Smooth muscle cell (in vitro differentiated cells): Measurements from ENCODE around the gene AUP1. TPM values are rescaled to one million over a fixed set of nuclear protein-coding genes. Genes with fewer than 3 reads are reported as not detected.
A peak's percentile ranks its signal among the peaks of the same experiment; 100 is the strongest.

Experiments used
- DNase-seq: peaks from one replicate; lab custom pipeline; 2025; ENCODE audit not compliant: unreplicated experiment; lab: John Stamatoyannopoulos, UW
- H2AFZ ChIP-seq: fragments of 200-600 bp; sonication (generic); 2 replicates; pipeline ENCODE4 v1.6.0; 2016; ENCODE audit warnings: antibody characterized with exemption, low read depth, mild to moderate bottlenecking
- H3F3A ChIP-seq: fragments of 200-600 bp; sonication (generic); 2 replicates; pipeline ENCODE4 v1.6.0; 2017; ENCODE audit warnings: antibody characterized with exemption, low read depth
- H3K27ac ChIP-seq: fragments of 200-600 bp; sonication (generic); 2 replicates; pipeline ENCODE4 v1.5.1; 2016; ENCODE audit warnings: low read depth, mild to moderate bottlenecking
- H3K27me3 ChIP-seq: fragments of 200-600 bp; sonication (generic); 2 replicates; pipeline ENCODE4 v1.6.1; 2016; ENCODE audit warnings: low read depth, mild to moderate bottlenecking
- H3K36me3 ChIP-seq: fragments of 200-600 bp; sonication (generic); 2 replicates; pipeline ENCODE4 v1.5.1; 2016; ENCODE audit warnings: low read depth
- H3K4me1 ChIP-seq: fragments of 200-600 bp; sonication (generic); 2 replicates; pipeline ENCODE4 v1.5.1; 2016; ENCODE audit warnings: low read depth
- H3K4me2 ChIP-seq: fragments of 200-600 bp; sonication (generic); 2 replicates; pipeline ENCODE4 v1.6.0; 2016; ENCODE audit warnings: mild to moderate bottlenecking
- H3K4me3 ChIP-seq: fragments of 200-600 bp; sonication (generic); 2 replicates; pipeline ENCODE4 v1.5.1; 2016; ENCODE audit warnings: mild to moderate bottlenecking
- H3K79me2 ChIP-seq: fragments of 200-600 bp; sonication (generic); 2 replicates; pipeline ENCODE4 v1.6.0; 2016; ENCODE audit warnings: low read depth, mild to moderate bottlenecking
- H3K9ac ChIP-seq: fragments of 200-600 bp; sonication (generic); 2 replicates; pipeline ENCODE4 v1.6.0; 2016; ENCODE audit warnings: low read depth
- H3K9me3 ChIP-seq: fragments of 200-600 bp; sonication (generic); replicated peaks from 2 replicates; pipeline ENCODE4 v1.5.1; 2016; ENCODE audit warnings: low read depth
- H4K20me1 ChIP-seq: fragments of 200-600 bp; sonication (generic); 2 replicates; pipeline ENCODE4 v1.6.0; 2016; ENCODE audit warnings: low read depth
- WGBS: methylation state at CpG from one replicate; pipeline ENCODE4 v1.1.7; 2016; ENCODE audit warnings: low lambda C conversion rate; 5-methylcytosine and 5-hydroxymethylcytosine counted together
- polyA plus RNA-seq: library from polyadenylated mRNA; unstranded; fragments of >200 nt; fragmentation: Nextera tagmentation; extraction: Ambion mirVana; gene quantifications from 2 replicates; pipeline ENCODE4 v1.2.1, GENCODE V29; 2016
- total RNA-seq: library from RNA; depleted of rRNA; stranded (reverse); fragments of >200 nt; gene quantifications from 2 replicates; pipeline ENCODE4 v1.2.3, GENCODE V29; 2014
- TF ChIP-seq, protein P1 (sequence below): fragments of 200-600 bp; sonication (generic); IDR thresholded peaks from 2 replicates; pipeline ENCODE4 v1.5.1; 2017; ENCODE audit warnings: borderline replicate concordance, mild to moderate bottlenecking, antibody characterized with exemption; ENCODE audit not compliant: insufficient read depth, poor library complexity, severe bottlenecking

The AUP1 gene
- total and polyA plus RNA-seq, 2 experiments from 2014 or later, result 104 to 138 TPM

DNA sequence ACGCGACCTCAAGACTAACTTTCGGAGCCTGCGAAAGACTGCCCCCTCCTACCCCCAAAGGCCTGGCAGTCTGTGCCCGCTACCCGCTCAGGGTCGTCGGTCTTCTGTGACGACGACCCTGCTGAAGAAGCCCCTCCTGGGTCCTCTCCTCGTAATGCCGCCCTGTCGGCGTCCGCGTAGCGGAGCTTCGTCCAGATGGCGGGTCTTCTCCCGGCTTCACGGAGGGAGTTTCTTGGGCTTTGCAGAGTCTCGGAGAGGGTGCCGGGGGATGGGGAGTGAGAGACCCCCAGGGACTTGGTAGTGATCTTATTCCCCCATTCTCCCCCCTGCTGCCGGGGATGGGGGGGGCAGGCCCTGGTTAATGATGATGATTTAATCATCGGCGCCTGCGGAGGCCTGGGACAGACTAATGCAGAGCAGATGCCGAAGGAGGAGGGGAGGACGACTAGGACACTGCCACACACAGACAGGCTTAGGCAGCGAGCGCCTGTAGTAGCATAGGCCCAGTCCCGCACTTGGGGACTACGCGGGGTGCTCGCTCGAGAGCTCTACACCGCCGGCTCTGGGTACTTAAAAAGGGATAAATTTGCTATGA, 21.5 kb downstream of the AUP1 start:
- WGBS, result 2% methylated on average over 38 of the region's 38 CpGs
- Histone ChIP-seq H2AFZ (peak overlapping the region; percentile 90), H3K27me3 (peaks cover 35% of the 10 kb centered on the region), H3K4me3 (peak overlapping the region; percentile 86), H3F3A (peaks cover 10% of the 10 kb centered on the region), H3K9ac (peak overlapping the region; percentile 96), H3K4me1 (peaks cover 15% of the 10 kb centered on the region), H3K27ac (peak overlapping the region; percentile 96), H3K36me3 (no peaks in the 10 kb centered on the region), H3K9me3 (no peaks in the 10 kb centered on the region), H3K4me2 (peak overlapping the region; percentile 94), H3K79me2 (peaks cover 22% of the 10 kb centered on the region), H4K20me1 (peaks cover 4% of the 10 kb centered on the region)
- TF ChIP-seq, protein P1, sequence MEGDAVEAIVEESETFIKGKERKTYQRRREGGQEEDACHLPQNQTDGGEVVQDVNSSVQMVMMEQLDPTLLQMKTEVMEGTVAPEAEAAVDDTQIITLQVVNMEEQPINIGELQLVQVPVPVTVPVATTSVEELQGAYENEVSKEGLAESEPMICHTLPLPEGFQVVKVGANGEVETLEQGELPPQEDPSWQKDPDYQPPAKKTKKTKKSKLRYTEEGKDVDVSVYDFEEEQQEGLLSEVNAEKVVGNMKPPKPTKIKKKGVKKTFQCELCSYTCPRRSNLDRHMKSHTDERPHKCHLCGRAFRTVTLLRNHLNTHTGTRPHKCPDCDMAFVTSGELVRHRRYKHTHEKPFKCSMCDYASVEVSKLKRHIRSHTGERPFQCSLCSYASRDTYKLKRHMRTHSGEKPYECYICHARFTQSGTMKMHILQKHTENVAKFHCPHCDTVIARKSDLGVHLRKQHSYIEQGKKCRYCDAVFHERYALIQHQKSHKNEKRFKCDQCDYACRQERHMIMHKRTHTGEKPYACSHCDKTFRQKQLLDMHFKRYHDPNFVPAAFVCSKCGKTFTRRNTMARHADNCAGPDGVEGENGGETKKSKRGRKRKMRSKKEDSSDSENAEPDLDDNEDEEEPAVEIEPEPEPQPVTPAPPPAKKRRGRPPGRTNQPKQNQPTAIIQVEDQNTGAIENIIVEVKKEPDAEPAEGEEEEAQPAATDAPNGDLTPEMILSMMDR, result no peak
- DNase-seq, result no peak

DNA sequence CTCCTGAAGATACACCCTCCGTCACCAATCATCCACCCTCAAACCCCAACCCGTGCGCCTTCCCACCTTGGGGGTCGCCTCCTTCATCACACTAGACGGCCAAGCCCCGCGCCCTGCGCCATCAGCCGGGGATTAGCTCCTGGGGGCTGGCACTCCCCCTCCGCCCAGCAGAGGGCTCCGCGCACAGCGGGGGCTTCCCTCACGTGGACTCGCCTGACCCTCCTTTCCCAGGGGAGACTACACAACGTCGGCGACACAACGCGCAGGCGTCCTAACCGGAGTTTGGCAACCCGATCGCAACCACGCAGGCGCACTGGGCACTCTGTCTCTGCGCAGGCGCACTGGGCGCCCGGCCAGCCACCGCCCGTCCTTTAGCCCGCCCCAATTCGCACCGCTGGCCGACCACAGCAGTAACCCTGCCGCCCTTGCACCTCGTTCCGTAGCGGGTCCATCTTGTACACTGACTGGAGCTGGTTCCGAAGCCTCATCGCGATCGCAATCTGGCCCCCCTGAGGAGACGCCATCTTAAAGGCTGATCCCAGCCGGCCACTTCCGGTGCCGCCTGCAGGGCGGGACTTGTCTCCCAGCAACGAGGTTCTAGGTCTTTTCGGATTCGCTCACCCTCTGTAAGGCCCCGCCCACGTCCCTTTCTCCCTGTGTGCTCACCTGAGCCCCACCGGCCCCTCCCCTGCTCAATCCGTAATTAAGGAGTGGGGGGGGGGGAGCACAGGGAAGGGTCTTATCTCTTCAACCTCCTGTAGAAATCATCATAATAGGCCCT, 22.2 kb downstream of the AUP1 start, which contains the start of gene PCGF1:
PCGF1 (minus strand) TSS at position 551 of the 781 bp plus-strand sequence; CDS start at position 524, 27 bp downstream.
- peak within 1 kb of the TSS; percentile 90 for H2AFZ ChIP-seq
- H3F3A ChIP-seq, result peaks cover 10% of the 10 kb centered on the region
- peak within 1 kb of the TSS; percentile 86 for H3K4me3 ChIP-seq
- H3K4me1 ChIP-seq, result peaks cover 15% of the 10 kb centered on the region
- TF ChIP-seq, protein P1, result peak; percentile 26
- peak within 1 kb of the TSS; percentile 96 for H3K27ac ChIP-seq
- H3K27me3 ChIP-seq, result peaks cover 28% of the 10 kb centered on the region
- no peaks in the 10 kb centered on the region for H3K9me3 ChIP-seq
- peak within 1 kb of the TSS; percentile 96 for H3K9ac ChIP-seq
- peaks cover 4% of the 10 kb centered on the region for H4K20me1 ChIP-seq
- peak within 1 kb of the TSS; percentile 94 for H3K4me2 ChIP-seq
- H3K79me2 ChIP-seq, result peaks cover 22% of the 10 kb centered on the region
- WGBS, result 2% methylated on average over 54 of the region's 56 CpGs
- peak; percentile 99 for DNase-seq
- H3K36me3 ChIP-seq, result no peaks in the 10 kb centered on the region

DNA sequence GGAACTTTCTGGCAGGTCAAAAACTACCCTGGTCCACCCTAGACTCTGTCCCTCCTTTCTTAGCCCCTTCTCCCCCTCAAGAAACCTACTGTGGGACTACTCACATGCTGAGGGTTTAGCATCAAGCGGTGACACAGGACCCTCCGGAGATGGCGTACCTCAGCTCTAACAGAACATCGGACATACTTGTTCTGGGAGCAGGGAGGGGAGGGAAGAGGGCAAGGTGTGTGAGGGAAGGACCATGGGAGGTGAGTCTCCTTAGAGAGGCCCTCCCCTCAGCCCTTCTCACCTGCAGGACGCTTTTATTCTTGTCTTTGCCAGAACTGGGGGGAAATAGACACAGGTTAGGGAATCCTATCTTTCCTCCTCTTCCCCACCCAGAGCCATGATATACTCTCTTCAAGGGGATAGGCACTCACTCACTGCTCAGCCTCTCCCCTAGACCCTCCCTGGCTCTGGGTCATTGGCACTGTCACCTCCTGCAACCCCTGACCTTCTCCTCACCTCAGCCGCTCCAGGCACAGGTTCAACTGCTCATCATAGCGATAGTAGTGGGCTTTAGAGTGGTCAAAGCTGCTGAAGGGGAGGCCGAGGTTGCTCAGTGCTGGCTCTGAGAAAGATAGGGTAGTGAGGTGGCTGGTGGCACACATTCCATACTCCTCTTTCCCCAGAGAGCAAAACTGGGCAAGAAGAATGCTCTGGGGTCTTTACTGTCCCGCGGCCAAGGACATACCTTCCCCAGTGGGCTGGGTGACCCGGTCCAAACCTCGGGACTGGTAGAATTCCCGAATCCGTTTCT, 23.9 kb downstream of the AUP1 start:
- Histone ChIP-seq H3K4me2 (peak overlapping the region; percentile 94), H3K36me3 (no peaks in the 10 kb centered on the region), H3K27ac (peak overlapping the region; percentile 96), H3F3A (peaks cover 10% of the 10 kb centered on the region), H3K9ac (peak overlapping the region; percentile 14), H3K4me1 (peaks cover 21% of the 10 kb centered on the region), H2AFZ (no peak overlapping the region), H3K9me3 (no peaks in the 10 kb centered on the region), H4K20me1 (peaks cover 4% of the 10 kb centered on the region), H3K27me3 (peaks cover 21% of the 10 kb centered on the region), H3K79me2 (peaks cover 22% of the 10 kb centered on the region), H3K4me3 (peak overlapping the region; percentile 86)
- no peak for DNase-seq
- 93% methylated on average over 14 of the region's 14 CpGs for WGBS
- TF ChIP-seq, protein P1, result no peak
